ENCODE data around the gene LYZ. TPM values are rescaled to one million over a fixed set of nuclear protein-coding genes. Genes with fewer than 3 reads are reported as not detected.
"Not testable (repeated sequence)": the region's sequence is repeated elsewhere in the genome, so short reads cannot be mapped to it uniquely, and the experiment has no call there.

The LYZ gene
- 0.12 TPM in 1 of 2 replicates, not detected in the other for total RNA-seq (2014; rRNA removed; shearing (Covaris generic))

DNA sequence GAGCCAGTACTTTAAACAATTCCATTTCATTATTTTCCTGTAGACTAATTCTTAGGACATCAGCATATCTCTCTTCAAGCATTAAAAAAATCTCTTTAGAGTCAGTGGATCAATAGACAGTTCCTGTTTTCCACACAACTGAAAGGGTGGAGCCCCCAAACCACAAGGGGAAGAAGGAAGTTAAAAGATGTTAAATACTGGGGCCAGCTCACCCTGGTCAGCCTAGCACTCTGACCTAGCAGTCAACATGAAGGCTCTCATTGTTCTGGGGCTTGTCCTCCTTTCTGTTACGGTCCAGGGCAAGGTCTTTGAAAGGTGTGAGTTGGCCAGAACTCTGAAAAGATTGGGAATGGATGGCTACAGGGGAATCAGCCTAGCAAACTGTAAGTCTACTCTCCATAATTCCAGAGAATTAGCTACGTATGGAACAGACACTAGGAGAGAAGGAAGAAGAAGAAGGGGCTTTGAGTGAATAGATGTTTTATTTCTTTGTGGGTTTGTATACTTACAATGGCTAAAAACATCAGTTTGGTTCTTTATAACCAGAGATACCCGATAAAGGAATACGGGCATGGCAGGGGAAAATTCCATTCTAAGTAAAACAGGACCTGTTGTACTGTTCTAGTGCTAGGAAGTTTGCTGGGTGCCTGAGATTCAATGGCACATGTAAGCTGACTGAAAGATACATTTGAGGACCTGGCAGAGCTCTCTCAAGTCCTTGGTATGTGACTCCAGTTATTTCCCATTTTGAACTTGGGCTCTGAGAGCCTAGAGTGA lies at the start of gene LYZ:
Gene LYZ (plus strand): TSS at position 220 of the 777 bp plus-strand sequence. CDS start 28 bp downstream, at position 248.
- no peak for DNase-seq (ENCODE audit: low spot score)

GRCh38 chr12:69298947-69299346 lies 49.2 kb upstream of the LYZ start:
- no peak for DNase-seq (ENCODE audit: low spot score)

DNA sequence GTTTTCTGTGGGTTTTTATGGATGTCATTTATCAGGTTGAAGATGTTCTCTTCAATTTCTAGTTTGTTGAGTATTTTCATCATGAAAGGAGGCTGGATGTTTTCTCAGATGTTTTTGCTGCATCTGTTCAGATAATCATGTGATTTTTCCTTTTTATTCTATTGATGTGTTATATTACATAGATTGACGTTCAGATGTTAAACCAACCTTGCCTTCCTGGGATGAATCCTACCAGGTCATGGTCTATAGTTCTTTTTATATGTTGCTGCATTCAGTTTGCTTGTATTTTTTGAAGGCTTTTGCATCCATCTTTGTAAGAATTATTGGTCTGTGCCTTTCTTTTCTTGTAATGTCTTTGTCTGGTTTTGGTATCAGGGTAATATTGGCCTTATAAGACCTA lies 43.9 kb upstream of the LYZ start:
- no peak for DNase-seq (ENCODE audit: low spot score)

GRCh38 chr12:69309461-69309860 lies 38.7 kb upstream of the LYZ start:
- no peak for DNase-seq (ENCODE audit: low spot score)

DNA sequence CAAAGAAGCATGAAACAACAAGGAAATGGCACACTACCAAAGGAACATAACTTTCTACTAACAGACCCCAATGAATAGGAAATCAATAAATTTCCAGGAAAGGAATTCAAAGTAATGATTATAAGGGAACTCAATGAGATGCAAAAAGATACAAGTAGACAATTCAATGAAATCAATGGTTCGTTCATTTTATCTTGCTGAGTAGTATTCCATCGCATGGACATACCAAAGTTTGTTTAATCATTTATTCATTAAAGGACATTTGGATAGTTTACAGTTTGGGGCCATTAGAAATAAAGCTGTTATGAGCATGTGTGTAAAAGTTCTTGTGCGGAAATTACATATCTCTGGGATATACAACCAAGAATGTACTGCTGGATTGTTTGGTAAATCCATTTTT lies 35.0 kb upstream of the LYZ start:
- DNase-seq (ENCODE audit: low spot score) = no peak

GRCh38 chr12:69316784-69317183 lies 31.4 kb upstream of the LYZ start:
- not testable (repeated sequence) for DNase-seq (ENCODE audit: low spot score)

- not testable (repeated sequence) for DNase-seq (ENCODE audit: low spot score)
Observed at GRCh38 chr12:69317233-69317632, 30.9 kb upstream of the LYZ start.

- DNase-seq (ENCODE audit: low spot score) = no peak
Observed at GRCh38 chr12:69318225-69318624, 30.0 kb upstream of the LYZ start.

DNA sequence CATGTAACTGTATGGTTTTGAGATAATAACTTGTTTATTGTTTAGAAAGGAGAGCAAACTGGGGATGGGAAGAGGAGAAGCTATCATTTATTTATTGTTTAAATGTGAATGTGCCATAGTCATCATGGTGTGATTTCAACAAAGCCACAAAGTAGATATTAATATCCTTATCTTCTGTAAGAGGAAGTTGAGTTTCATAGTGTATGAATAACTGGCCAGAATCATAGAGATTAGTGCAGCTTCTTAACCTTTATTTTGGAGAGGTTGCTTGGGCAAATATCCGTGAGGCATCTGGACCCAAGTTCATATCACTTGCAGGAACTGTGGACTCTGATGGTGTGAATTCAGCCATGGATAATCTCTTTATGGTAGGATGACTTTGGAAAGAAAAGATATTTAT lies 26.8 kb upstream of the LYZ start:
- no peak for DNase-seq (ENCODE audit: low spot score)

GRCh38 chr12:69324797-69325466 lies 23.2 kb upstream of the LYZ start:
- no peak for DNase-seq (ENCODE audit: low spot score)

DNA sequence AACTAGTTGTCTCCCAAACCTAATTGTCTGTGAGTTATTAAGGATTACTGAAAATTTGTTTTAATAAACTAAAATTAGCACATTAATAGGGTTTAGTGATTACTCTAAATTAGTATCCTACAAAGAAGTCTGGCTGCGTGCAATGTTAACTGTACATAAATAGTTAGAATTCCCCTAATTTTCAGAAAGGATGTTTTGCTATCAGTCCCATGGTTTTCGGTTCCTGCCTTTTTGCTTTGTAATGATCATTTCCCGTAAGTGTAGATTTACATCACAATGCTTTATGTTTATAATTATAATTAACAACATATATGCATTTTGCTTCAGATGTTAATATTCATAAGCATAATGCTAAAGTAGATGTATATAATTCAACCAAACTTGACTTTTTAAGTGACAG lies 19.8 kb upstream of the LYZ start:
- DNase-seq (ENCODE audit: low spot score) = no peak

- DNase-seq (ENCODE audit: low spot score) = peak; percentile 79
Observed at GRCh38 chr12:69329669-69330428, 18.3 kb upstream of the LYZ start.

DNA sequence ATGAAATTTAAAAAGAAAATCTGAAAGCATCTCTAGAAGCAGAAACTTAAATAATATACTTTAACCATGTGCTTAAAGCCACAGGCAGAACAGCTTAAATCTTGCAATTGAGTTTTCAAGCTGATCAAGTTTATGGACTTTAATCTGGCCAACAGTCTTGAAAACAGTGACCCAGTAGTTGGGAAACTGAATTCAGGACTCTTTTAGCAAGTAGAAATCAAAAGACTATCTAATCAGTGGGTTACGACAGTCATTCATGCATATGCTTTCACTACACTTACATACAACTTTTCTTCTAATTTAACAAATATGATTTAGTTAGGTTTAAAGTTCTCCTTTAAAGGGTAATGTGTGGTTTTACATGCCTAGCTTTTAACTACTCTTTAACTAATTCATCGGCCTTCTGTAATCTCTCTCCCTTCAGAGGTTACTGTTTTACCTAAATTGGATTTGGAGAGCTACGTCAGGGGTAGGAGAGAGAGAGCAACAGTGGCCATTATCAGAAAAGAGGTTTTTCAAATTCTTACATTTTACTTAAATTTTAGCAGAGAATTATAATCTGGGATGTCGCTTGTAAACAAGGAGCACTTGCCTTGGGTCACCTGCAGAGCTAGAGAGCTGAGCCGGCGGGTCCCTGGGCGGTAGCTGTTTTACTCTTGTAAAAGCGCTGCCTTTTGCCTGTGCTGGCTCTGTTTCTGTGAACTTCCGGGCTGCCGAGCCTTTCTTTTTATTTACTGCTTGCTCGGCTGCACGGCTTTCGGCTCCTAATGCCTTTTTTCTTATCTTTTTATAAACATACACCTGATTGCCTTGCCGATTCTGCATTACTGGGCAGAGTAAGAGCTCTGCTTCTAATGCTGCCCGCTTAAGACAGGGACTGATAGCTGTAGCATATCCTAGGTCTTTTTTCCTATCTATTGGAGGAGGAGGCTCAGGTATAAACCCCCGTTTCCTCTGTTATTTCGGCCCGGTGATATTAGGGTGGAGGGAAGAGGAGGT lies 17.4 kb upstream of the LYZ start:
- no peak for DNase-seq (ENCODE audit: low spot score)

- DNase-seq (ENCODE audit: low spot score) = no peak
Observed at GRCh38 chr12:69331519-69331908, 16.7 kb upstream of the LYZ start.

DNA sequence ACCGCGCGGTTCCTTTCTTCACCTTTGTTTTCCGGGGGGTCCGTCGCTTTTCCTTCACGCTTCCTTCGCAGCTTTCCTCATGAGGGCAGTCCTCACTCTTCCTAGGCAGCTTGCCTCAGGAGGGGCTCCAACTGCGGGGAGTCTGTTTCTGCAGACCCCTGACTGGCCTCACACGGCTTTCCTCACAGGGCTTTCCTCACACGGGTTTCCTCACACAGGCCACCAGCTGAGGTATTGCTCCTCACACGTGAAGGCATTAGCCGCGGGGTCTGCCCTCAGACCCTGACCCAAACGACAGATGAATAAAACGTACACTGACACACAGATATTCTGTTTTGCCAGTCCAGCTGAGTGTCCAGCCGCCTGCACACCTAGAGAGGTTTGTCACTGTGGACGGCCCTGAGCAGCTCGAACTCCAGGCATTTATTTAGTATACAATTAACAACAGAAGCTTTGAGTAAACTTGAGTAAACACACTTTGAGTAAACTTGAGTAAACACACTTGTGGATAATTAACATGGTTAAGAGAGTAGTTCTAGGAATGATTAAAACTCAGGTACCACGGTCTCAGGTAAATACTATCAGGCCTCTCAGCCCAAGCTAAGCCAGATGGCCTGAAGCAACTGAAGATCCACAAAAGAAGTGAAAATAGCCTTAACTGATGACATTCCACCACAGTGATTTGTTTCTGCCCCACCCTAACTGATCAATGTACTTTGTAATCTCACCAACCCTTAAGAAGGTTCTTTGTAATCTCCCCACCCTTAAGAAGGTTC lies 16.1 kb upstream of the LYZ start:
- DNase-seq (ENCODE audit: low spot score) = no peak

DNA sequence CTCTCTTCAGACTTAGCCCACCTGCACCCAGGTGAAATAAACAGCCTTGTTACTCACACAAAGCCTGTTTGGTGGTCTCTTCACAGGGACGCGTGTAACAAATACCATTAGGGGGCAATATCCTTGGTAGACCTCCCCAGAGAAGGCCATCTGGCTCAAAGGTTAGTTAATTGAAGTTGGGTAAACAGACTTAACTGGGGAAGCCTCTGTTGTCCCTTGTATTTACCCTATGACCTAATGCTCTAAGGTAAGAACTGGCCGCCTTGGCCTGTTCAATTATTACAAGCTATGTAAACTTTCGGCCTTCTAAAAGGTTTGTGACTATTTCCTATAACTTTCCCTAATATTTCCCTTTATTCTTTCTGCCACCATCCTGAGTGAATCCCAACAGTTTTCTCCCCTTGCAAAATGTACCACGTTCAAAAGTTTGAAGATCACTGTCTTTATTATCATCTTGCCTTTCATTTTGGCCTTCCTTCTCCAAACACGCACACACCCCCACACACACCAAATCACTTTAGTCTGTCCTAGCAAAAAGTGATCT lies 15.3 kb upstream of the LYZ start:
- no peak for DNase-seq (ENCODE audit: low spot score)

GRCh38 chr12:69334158-69334557 lies 14.0 kb upstream of the LYZ start:
- no peak for DNase-seq (ENCODE audit: low spot score)

DNA sequence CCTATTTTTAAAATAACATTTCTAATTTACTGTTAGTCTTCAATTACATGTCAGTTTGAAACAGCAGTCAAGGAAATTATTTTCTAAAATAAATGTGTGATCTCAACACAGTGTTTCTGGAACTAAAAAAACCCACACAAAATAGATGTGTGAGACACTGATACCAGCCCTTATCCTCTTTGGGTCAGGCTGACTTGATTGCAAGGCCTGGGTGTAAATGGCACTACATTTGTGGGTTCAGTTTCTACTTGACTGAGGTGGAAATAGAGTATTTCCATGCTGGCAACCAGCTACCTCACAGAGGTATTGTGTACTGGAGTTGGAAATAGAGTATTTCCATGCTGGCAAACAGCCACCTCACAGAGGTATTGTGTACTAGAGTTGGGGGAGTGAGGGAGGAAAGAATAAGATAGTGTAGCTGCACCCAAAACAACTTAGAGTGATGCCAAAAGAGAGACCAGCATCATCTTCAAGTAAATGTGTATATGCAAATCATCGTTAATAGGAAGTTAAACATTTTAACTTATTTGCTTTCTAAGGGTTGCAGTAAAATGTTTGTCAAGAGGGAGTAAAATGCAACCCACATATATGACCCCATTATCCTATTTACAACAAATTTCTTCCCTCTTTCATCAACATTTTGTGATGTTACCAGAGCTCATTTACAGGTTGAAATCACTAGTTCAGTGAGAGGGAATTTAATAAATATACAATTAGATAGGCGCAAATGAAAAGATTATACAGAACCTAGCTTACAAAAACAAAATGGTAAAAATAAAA lies 10.7 kb upstream of the LYZ start:
- no peak for DNase-seq (ENCODE audit: low spot score)

DNA sequence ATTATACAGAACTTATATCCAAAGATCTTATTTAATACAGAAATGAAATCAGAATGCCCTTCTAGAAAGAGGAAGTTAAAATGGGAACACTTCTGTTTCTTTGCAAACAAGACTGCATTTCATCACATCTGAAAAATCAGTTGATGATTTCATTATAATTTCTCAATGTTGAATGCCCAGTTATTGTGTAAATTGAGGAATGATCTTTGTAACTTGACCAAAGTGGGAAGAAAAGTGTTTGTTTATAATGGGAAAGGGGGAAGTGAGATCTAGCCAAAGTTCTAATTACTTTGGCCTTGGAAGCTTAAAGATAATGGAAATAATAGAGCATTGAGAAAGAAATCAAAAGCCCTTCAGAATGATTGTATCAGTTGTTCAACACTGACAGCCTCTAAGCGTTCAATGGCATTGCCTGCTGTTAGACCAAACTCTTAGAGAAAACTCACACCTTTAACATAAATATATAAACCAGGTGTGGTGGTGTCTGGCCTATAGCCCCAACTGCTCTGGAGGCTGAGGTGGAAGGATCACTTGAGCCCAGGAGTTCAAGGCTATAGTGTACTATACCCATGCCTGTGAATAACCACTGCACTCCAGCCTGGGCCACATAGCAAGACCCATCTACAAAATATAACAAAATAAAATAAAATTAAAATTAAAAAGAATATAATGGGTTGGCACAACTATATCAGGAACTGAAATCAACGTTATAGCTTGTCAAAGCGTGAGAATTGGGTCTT lies 9.9 kb upstream of the LYZ start:
- no peak for DNase-seq (ENCODE audit: low spot score)

Measured in H4 (cell line).